ENCODE measurements around the gene CORO7.
A peak's percentile ranks its signal among the peaks of the same experiment; 100 is the strongest.

Gene CORO7

GRCh38 chr16:4307215-4308037 is 109.0 kb downstream of the CORO7 start:
- DNase-seq (ENCODE audit: low read depth in 3 of 3) = peak; percentile 84 to 94 (median 93)

- no peak for DNase-seq (ENCODE audit: low read depth in 3 of 3)
Measured at GRCh38 chr16:4306470-4307214, 109.8 kb downstream of the CORO7 start.

Measured in stimulated activated CD4-positive, alpha-beta T cell treated with anti-CD3 and anti-CD28 coated beads, TNF-alpha, amount 100 ng/mL, for 48 hours (primary cell).